Activated T-helper 1 cell treated with anti-CD3 and anti-CD28 coated beads, Interleukin-2, amount 50 U/mL, for 16 hours (primary cell): Measurements from ENCODE around the gene WNT8B.

ENCODE experiments used
- DNase-seq, 2 donors: peaks; one replicate each; pipeline ENCODE4 v3.0.0-alpha.2; 2020; ENCODE audit warnings: low read depth in 1 of 2, low spot score in 1 of 2

Gene WNT8B

GRCh38 chr10:100518761-100519241, 56.0 kb downstream of the WNT8B start:
- DNase-seq = no peak

DNA sequence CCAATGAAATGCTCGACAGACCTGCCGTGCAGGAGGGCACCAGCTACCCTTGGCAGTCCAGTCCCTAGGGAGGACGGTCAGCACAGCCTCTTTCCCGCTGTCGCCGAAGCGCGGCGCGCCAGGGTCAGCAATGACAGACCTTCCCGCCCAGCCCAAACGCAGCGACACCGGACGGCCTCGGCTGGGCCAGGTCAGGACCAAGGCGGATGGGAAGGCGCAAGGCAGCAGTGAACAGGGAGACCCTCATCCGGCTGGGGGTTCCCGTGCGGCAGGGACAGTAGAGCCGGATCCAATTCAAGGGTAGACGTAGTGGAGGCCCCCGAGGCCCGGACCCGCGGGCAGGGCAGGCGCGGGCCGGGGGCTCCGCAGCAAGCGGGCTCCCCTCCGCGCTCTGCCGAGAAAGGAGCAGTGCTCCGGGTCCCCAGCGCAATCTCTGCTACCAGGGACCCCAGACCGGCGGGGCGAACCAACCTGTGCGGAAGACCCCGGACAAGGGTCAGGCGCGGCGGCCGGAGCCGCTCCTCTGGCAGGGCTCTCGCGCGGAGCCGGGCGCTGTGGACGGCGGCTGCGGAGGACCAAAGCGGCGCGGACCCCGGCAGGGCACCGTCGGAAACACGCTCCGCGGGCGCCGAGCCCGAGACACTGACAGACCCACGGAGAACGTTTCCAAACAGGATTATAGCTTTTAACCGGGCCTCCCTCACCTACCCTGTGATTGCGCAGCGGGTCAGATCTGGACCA, 56.7 kb downstream of the WNT8B start, which contains the start of gene SEC31B:
TSS of gene SEC31B (minus strand) at position 551 of the 741 bp plus-strand sequence. CDS start 2,909 bp downstream, outside the sequence.
- no peak for DNase-seq

DNA sequence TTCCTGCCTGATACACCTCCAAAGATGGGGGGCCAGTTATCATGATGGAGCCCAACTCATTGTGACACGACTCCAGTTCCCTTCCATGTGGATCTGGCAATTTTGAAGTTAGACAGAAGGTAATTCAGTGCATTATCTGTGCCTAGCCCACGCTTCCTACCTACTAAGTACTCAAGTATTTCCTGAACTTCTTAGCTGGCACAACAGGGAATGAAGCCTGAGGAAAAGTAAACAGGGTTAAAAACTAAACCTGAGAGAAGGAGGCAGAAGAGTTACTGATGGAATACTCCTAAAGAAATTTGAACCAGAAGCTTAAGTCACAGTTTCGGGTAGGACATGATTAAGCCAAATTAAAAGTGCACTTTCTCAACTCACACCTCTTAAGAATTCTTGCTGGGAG, 58.0 kb downstream of the WNT8B start:
- DNase-seq = no peak

GRCh38 chr10:100522107-100522801, 59.4 kb downstream of the WNT8B start:
- no peak for DNase-seq

DNA sequence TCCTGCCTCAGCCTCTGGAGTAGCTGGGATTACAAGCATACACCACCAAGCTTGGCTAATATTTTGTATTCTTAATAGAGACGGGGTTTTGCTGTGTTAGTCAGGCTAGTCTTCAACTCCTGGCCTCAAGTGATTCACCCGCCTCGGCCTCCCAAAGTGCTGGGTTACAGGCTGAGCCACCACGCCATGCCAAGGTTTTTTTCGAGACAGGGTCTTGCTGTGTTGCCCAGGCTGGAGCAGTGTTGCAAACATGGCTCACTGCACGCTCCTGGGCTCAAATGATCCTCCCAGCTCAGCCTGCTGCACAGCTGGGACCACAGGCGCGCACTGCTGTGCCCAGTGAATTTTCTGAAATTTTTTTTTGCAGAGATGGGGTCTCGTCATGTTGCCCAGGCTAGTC, 60.1 kb downstream of the WNT8B start:
- DNase-seq = no peak

DNA sequence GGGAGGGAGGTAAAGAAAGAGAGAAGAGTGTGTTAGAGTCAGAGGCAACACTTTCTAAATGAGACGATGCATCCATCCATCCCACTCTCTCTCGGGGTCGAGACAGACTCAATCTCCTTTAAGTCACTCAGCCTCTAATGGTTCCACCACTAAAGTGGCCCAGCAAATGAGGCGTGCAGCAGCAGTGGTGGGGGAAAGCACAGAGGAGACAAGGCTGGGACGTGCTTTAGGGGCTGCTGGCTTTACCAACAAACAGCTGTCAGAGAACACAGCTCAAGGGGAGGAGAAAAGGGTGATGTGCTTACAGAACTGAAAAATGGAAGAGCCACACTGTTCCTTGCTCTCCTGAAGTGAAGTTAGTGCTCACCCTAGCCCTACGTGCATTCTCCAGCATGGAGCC, 61.4 kb downstream of the WNT8B start:
- no peak for DNase-seq

- DNase-seq = no peak
These were observed 61.8 kb downstream of the WNT8B start for GRCh38 chr10:100524638-100525037.

- DNase-seq = no peak
These were observed 65.5 kb downstream of the WNT8B start for GRCh38 chr10:100528123-100528886.

DNA sequence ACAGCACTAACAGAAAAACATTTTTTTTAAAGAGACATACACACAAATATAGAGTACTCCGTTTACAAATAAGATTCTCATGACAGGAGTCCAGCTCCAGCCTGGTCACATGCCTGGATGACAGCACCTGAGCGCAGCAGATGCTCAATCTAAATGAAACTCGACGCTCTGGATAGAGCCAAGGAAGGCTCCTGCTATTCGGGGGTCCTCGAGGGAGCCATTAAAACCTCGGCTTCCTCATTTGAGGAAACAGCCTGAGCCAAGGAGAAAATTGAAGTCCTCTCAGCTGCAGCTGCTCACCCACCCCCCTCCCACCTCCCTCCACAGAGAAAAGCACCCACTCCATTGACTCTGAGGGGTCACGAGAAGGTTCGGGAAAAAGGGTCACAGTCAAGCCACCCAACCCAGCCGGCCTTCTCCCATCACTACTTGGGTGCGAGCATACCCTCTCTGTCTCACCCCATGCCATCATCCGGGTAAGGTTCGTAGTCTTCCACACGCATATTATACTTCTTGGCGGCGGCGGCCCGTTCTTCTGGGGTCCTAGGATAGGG, 66.2 kb downstream of the WNT8B start:
- DNase-seq = no peak

DNA sequence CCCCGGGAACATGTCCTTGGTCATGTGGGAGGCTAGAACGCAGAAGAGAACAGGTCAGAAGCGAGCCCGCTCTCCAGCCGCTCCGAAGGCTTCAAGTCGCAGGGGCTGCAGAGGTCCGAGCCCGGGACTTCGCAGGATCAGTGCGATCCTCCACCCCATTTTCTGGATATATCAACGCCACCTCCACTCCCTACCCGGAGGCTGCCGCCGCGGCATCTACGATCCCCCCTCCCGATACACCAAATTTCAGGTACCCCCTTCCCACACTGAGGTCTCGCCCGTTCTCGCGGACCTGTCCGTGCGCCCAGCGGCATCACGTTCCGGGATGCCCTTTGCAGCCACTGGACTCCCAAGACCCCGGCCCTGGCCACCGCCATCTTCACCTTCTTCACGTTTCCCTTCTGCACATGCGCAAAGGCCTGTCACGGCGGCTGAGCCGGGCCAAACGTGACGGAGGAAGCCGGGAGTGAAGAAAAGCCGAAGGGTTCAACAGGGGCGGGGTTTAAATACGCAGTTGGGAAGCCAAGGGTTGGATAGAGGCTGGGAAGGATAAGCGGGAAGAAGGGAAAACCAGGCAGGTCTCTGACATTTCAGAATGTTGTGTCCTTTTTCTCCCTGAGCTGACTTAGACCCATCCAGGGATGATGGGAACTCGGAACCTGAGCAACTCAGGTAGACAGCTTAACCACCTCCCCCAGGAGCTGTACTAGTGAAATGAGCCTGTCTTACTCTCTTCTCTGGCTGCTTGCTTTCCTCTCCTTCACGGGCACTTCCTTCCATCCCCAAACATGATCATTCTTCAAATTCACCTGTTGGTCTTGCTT, 66.9 kb downstream of the WNT8B start, which contains the start of gene NDUFB8:
TSS of gene NDUFB8 (minus strand) at position 397 of the 824 bp plus-strand sequence. CDS start at position 377, 20 bp downstream.
- DNase-seq = peak; percentile 75 to 79

- DNase-seq = no peak
These were observed 69.0 kb downstream of the WNT8B start for GRCh38 chr10:100531761-100532160.
